Measurements from ENCODE around the gene LMF1. TPM values are rescaled to one million over a fixed set of nuclear protein-coding genes. Genes with fewer than 3 reads are reported as not detected.
A peak's percentile ranks its signal among the peaks of the same experiment; 100 is the strongest.

Gene LMF1
- total and polyA plus RNA-seq, 9 of the 15 experiments (the other 6 are each of a cell fraction or from before 2014, with no cell fraction given): 0.11 to 1.6 (median 0.55) TPM; not detected in 1

GRCh38 chr16:970386-970765, 408 bp downstream of the LMF1 start (continued):
- no peak for TF ChIP-seq BRD9 (IDR thresholded peaks at IDR 0.05; ENCODE audit: low read depth, partially characterized antibody)
- no peak for TF ChIP-seq SRF (CRISPR knock-in tag; IDR thresholded peaks at IDR 0.05)
- no peak for TF ChIP-seq HDAC2 (IDR thresholded peaks at IDR 0.05)
- TF ChIP-seq BRF2 (IDR thresholded peaks at IDR 0.05; ENCODE audit: borderline replicate concordance, insufficient read depth, insufficient read length): no peak
- no peak for TF ChIP-seq FUS (optimal IDR thresholded peaks at IDR 0.05; ENCODE audit: low read depth, low read length)
- no peak for TF ChIP-seq BRF1 (IDR thresholded peaks at IDR 0.05; ENCODE audit: borderline replicate concordance, extremely low read depth, insufficient read length)
- no peak for TF ChIP-seq ILK (tag; IDR thresholded peaks at IDR 0.05; ENCODE audit: borderline replicate concordance, low read depth)
- no peak for TF ChIP-seq PRPF4 (IDR thresholded peaks at IDR 0.05; ENCODE audit: insufficient read depth, low read depth, low read length, poor library complexity, severe bottlenecking)
- no peak for TF ChIP-seq ELK3 (CRISPR knock-in tag; IDR thresholded peaks at IDR 0.05)
- TF ChIP-seq USF1 (CRISPR knock-in tag; IDR thresholded peaks at IDR 0.05): no peak
- peak; percentile 45; the same call in 1 of the 2 replicates for TF ChIP-seq XRCC5 (IDR thresholded peaks at IDR 0.05; ENCODE audit: low read depth, low read length)
- TF ChIP-seq ZSCAN29 (IDR thresholded peaks at IDR 0.05): 0 out of 2 replicates have a peak, but pooled peaks have one; percentile 61
- TF ChIP-seq RBBP5 (IDR thresholded peaks at IDR 0.05; ENCODE audit: borderline replicate concordance, insufficient read depth, low read length, poor library complexity, severe bottlenecking): no peak
- no peak for TF ChIP-seq TEAD2 (tag; IDR thresholded peaks at IDR 0.05)
- no peak for TF ChIP-seq PHF8 (IDR thresholded peaks at IDR 0.05; ENCODE audit: borderline replicate concordance, low read length)
- no peak for TF ChIP-seq ZBTB17 (CRISPR knock-in tag; IDR thresholded peaks at IDR 0.05)
- 0 out of 2 replicates have a peak, but pooled peaks have one; percentile 4 for TF ChIP-seq ZNF282 (CRISPR knock-in tag; IDR thresholded peaks at IDR 0.05)
- no peak for TF ChIP-seq SETDB1 (IDR thresholded peaks at IDR 0.05; ENCODE audit: low read length)
- no peak for TF ChIP-seq EHMT2 (IDR thresholded peaks at IDR 0.05)
- peak in 1 of 2 experiments; percentile 35 for TF ChIP-seq E2F6 (IDR thresholded peaks at IDR 0.05; ENCODE audit: borderline replicate concordance in 1 of 2, extremely low read depth in 1 of 2, insufficient read depth in 1 of 2, insufficient read length in 1 of 2, low read depth in 1 of 2, low read length in 1 of 2, poor library complexity in 1 of 2, severe bottlenecking in 1 of 2)
- TF ChIP-seq TGIF2 (CRISPR knock-in tag; IDR thresholded peaks at IDR 0.05): 0 out of 2 replicates have a peak, but pooled peaks have one; percentile 50
- no peak for TF ChIP-seq ZNF274 (IDR thresholded peaks at IDR 0.05; ENCODE audit: borderline replicate concordance, low read depth, low read length)
- TF ChIP-seq TCF7L2 (IDR thresholded peaks at IDR 0.05; ENCODE audit: low read depth, low read length): no peak
- TF ChIP-seq NFE2L1 (tag; IDR thresholded peaks at IDR 0.05; ENCODE audit: borderline replicate concordance, low read depth): no peak

Data from K562 (cell line).